ENCODE results near the gene AFF2.

Gene AFF2

GRCh38 chrX:148492057-148492456 is 8.4 kb upstream of the AFF2 start:
- Histone ChIP-seq H3K27me3 (replicated peaks; ENCODE audit: insufficient read depth, low read length) (no peaks in the 10 kb centered on the region), H2AFZ (ENCODE audit: low read length) (no peak overlapping the region), H3K4me1 (ENCODE audit: low read length) (no peaks in the 10 kb centered on the region), H3K9ac (ENCODE audit: low read length) (no peak overlapping the region), H3K79me2 (ENCODE audit: low read length) (no peaks in the 10 kb centered on the region), H3K9me3 (replicated peaks; ENCODE audit: insufficient read depth, low read length) (no peaks in the 10 kb centered on the region), H3K27ac (ENCODE audit: low read length) (no peak overlapping the region), H4K20me1 (ENCODE audit: insufficient read depth, low read length) (no peaks in the 10 kb centered on the region), H3K4me3 (ENCODE audit: low read length) (no peak overlapping the region), H3F3A (ENCODE audit: insufficient read depth, low read length) (no peaks in the 10 kb centered on the region), H3K9me2 (replicated peaks; ENCODE audit: insufficient read depth, low read length) (no peaks in the 10 kb centered on the region), H3K36me3 (replicated peaks; ENCODE audit: insufficient read depth, low read length) (no peaks in the 10 kb centered on the region), H3K4me2 (ENCODE audit: low read depth, low read length) (no peak overlapping the region)
- TF ChIP-seq CTCF (IDR thresholded peaks at IDR 0.05; ENCODE audit: low read length) (no peak), EZH2 (optimal IDR thresholded peaks at IDR 0.05; ENCODE audit: low read depth, low read length) (no peak), EZH2phosphoT487 (IDR thresholded peaks at IDR 0.05; ENCODE audit: low read length) (no peak)
- DNase-seq = no peak

- H3K79me2 ChIP-seq (ENCODE audit: low read length) = no peaks in the 10 kb centered on the region
- no peaks in the 10 kb centered on the region for H3K27me3 ChIP-seq (replicated peaks; ENCODE audit: insufficient read depth, low read length)
- no peak for DNase-seq
- H3K9me3 ChIP-seq (replicated peaks; ENCODE audit: insufficient read depth, low read length) = no peaks in the 10 kb centered on the region
- no peak overlapping the region for H3K4me2 ChIP-seq (ENCODE audit: low read depth, low read length)
- no peaks in the 10 kb centered on the region for H3K4me1 ChIP-seq (ENCODE audit: low read length)
- H3K9ac ChIP-seq (ENCODE audit: low read length) = no peak overlapping the region
- TF ChIP-seq EZH2 (optimal IDR thresholded peaks at IDR 0.05; ENCODE audit: low read depth, low read length) (no peak), EZH2phosphoT487 (IDR thresholded peaks at IDR 0.05; ENCODE audit: low read length) (no peak), CTCF (IDR thresholded peaks at IDR 0.05; ENCODE audit: low read length) (no peak)
- H3F3A ChIP-seq (ENCODE audit: insufficient read depth, low read length) = no peaks in the 10 kb centered on the region
- H2AFZ ChIP-seq (ENCODE audit: low read length) = no peak overlapping the region
- H3K27ac ChIP-seq (ENCODE audit: low read length) = no peak overlapping the region
- no peaks in the 10 kb centered on the region for H3K9me2 ChIP-seq (replicated peaks; ENCODE audit: insufficient read depth, low read length)
- no peak overlapping the region for H3K4me3 ChIP-seq (ENCODE audit: low read length)
- no peaks in the 10 kb centered on the region for H3K36me3 ChIP-seq (replicated peaks; ENCODE audit: insufficient read depth, low read length)
- H4K20me1 ChIP-seq (ENCODE audit: insufficient read depth, low read length) = no peaks in the 10 kb centered on the region
These were observed 5.2 kb upstream of the AFF2 start for GRCh38 chrX:148495176-148495575.

GRCh38 chrX:148498067-148498466 is 2.4 kb upstream of the AFF2 start:
- H3K4me1 ChIP-seq (ENCODE audit: low read length) = no peaks in the 10 kb centered on the region
- H3K27ac ChIP-seq (ENCODE audit: low read length) = no peak overlapping the region
- TF ChIP-seq EZH2 (optimal IDR thresholded peaks at IDR 0.05; ENCODE audit: low read depth, low read length) (no peak), CTCF (IDR thresholded peaks at IDR 0.05; ENCODE audit: low read length) (no peak), EZH2phosphoT487 (IDR thresholded peaks at IDR 0.05; ENCODE audit: low read length) (no peak)
- H3K36me3 ChIP-seq (replicated peaks; ENCODE audit: insufficient read depth, low read length) = no peaks in the 10 kb centered on the region
- no peak overlapping the region for H3K4me3 ChIP-seq (ENCODE audit: low read length)
- H3K27me3 ChIP-seq (replicated peaks; ENCODE audit: insufficient read depth, low read length) = no peaks in the 10 kb centered on the region
- no peaks in the 10 kb centered on the region for H3K9me3 ChIP-seq (replicated peaks; ENCODE audit: insufficient read depth, low read length)
- DNase-seq = no peak
- H3K9ac ChIP-seq (ENCODE audit: low read length) = no peak overlapping the region
- H3K9me2 ChIP-seq (replicated peaks; ENCODE audit: insufficient read depth, low read length) = no peaks in the 10 kb centered on the region
- no peaks in the 10 kb centered on the region for H3K79me2 ChIP-seq (ENCODE audit: low read length)
- no peaks in the 10 kb centered on the region for H3F3A ChIP-seq (ENCODE audit: insufficient read depth, low read length)
- H2AFZ ChIP-seq (ENCODE audit: low read length) = no peak overlapping the region
- no peaks in the 10 kb centered on the region for H4K20me1 ChIP-seq (ENCODE audit: insufficient read depth, low read length)
- no peak overlapping the region for H3K4me2 ChIP-seq (ENCODE audit: low read depth, low read length)
